MCF 10A (cell line): ENCODE measurements around the gene OSBP2. TPM values are rescaled to one million over a fixed set of nuclear protein-coding genes. Genes with fewer than 3 reads are reported as not detected.

Source experiments
- BruUV-seq: library from RNA; stranded (reverse); fragments of 400-500 nt; replicated peaks from 2 replicates; lab custom pipeline; 2021; lab: Mats Ljungman, UMichigan
- CTCF ChIA-PET: fragments of 300-600 bp; sonication (Branson Sonifier 250); formaldehyde crosslinking; extraction: SDS; loops from one replicate; lab custom pipeline; 2021; ENCODE audit warnings: antibody characterized with exemption, inconsistent platforms; lab: Yijun Ruan, JAX
- POLR2A ChIA-PET: fragments of 300-600, 350-650 bp; sonication (Branson Sonifier 250); formaldehyde crosslinking; extraction: SDS; loops from one replicate; lab custom pipeline; 2020; ENCODE audit warnings: antibody characterized with exemption, inconsistent platforms; lab: Yijun Ruan, JAX
- DNase-seq: peaks from one replicate; pipeline ENCODE4 v3.0.0-alpha.2; 2018; ENCODE audit not compliant: unreplicated experiment
- H3K27ac Mint-ChIP-seq: one replicate; pipeline ENCODE4 v1.8.0; 2022; ENCODE audit warnings: mild to moderate bottlenecking, low read depth, mixed read lengths; ENCODE audit not compliant: unreplicated experiment
- H3K27me3 Mint-ChIP-seq: one replicate; pipeline ENCODE4 v1.8.0; 2022; ENCODE audit warnings: mixed read lengths; ENCODE audit not compliant: insufficient read depth, unreplicated experiment
- H3K36me3 Mint-ChIP-seq: one replicate; pipeline ENCODE4 v1.8.0; 2022; ENCODE audit warnings: mild to moderate bottlenecking, moderate library complexity, mixed read lengths; ENCODE audit not compliant: insufficient read depth, unreplicated experiment
- H3K4me1 Mint-ChIP-seq: one replicate; pipeline ENCODE4 v1.8.0; 2022; ENCODE audit warnings: mixed read lengths; ENCODE audit not compliant: insufficient read depth, unreplicated experiment
- H3K4me3 Mint-ChIP-seq: one replicate; pipeline ENCODE4 v1.8.0; 2022; ENCODE audit warnings: mild to moderate bottlenecking, moderate library complexity, mixed read lengths; ENCODE audit not compliant: unreplicated experiment
- H3K9me3 Mint-ChIP-seq: one replicate; pipeline ENCODE4 v1.8.0; 2022; ENCODE audit warnings: mixed read lengths; ENCODE audit not compliant: unreplicated experiment
- CTCF ChIP-seq: fragments of 200-600 bp; IDR thresholded peaks from one replicate; pipeline ENCODE4 v1.8.0; 2022; ENCODE audit warnings: antibody characterized with exemption, mild to moderate bottlenecking; ENCODE audit not compliant: unreplicated experiment
- intact Hi-C: fragments of 100-400 bp; cut with micrococcal nuclease; formaldehyde crosslinking; loops from 2 replicates; pipeline ENCODE4 v1.14.1; 2022
- total RNA-seq: library from RNA; stranded (reverse); gene quantifications from 2 replicates; pipeline ENCODE4 v1.2.3, GENCODE V29; 2022

The OSBP2 gene
- total RNA-seq, 1 experiment from 2014 or later, result 276 TPM

GRCh38 chr22:30830907-30831306 is 136.2 kb downstream of the OSBP2 start:
- peak; percentile 99 for DNase-seq
- H3K27me3 Mint-ChIP-seq, result no peaks in the 10 kb centered on the region
- H3K4me3 Mint-ChIP-seq, result peak overlapping the region; percentile 67
- ChIA-PET CTCF (interaction anchor here (0.8 kb wide), 1 partner anchor 11 kb away, joined by 3 read pairs; no protein-coding TSS in a partner anchor), POLR2A (interaction anchor here (0.7 to 3.3 kb wide), 7 partner anchors 10 to 420 kb away, joined by 3 to 42 read pairs (median 7); no protein-coding TSS in a partner anchor)
- no TSS peak for BruUV-seq
- H3K27ac Mint-ChIP-seq, result peak overlapping the region; percentile 98
- peaks cover 60% of the 10 kb centered on the region for H3K4me1 Mint-ChIP-seq
- intact Hi-C loops, result loop anchor here (1.0 to 2.0 kb wide), 3 partner anchors 10 to 60 kb away; no protein-coding TSS in a partner anchor
- no peak for TF ChIP-seq CTCF
- peaks cover 16% of the 10 kb centered on the region for H3K36me3 Mint-ChIP-seq
- H3K9me3 Mint-ChIP-seq, result no peaks in the 10 kb centered on the region

GRCh38 chr22:30832407-30832987 is 137.8 kb downstream of the OSBP2 start:
- peaks cover 18% of the 10 kb centered on the region for H3K36me3 Mint-ChIP-seq
- H3K4me1 Mint-ChIP-seq, result peaks cover 57% of the 10 kb centered on the region
- DNase-seq, result no peak
- no peaks in the 10 kb centered on the region for H3K27me3 Mint-ChIP-seq
- no peak for TF ChIP-seq CTCF
- peak overlapping the region; percentile 98 for H3K27ac Mint-ChIP-seq
- no TSS peak for BruUV-seq
- no peaks in the 10 kb centered on the region for H3K9me3 Mint-ChIP-seq
- no peak overlapping the region for H3K4me3 Mint-ChIP-seq
- ChIA-PET CTCF (interaction anchor here (0.7 to 1.2 kb wide), 4 partner anchors 8 to 87 kb away, joined by 3 to 7 read pairs (median 4); no protein-coding TSS in a partner anchor), POLR2A (interaction anchor here (0.6 to 3.3 kb wide), 6 partner anchors 9 to 252 kb away, joined by 3 to 42 read pairs (median 8); no protein-coding TSS in a partner anchor)
- intact Hi-C loops, result no loop called here

GRCh38 chr22:30833322-30833721 is 138.6 kb downstream of the OSBP2 start:
- CTCF ChIA-PET, result interaction anchor here (1.2 kb wide), 1 partner anchor 31 kb away, joined by 3 read pairs; no protein-coding TSS in a partner anchor
- POLR2A ChIA-PET, result interaction anchor here (0.8 to 3.3 kb wide), 3 partner anchors 8 to 30 kb away, joined by 3 to 42 read pairs (median 19); no protein-coding TSS in a partner anchor

More at GRCh38 chr22:30833322-30833721, 138.6 kb downstream of the OSBP2 start:
- H3K4me3 Mint-ChIP-seq, result no peak overlapping the region
- peaks cover 57% of the 10 kb centered on the region for H3K4me1 Mint-ChIP-seq
- BruUV-seq, result no TSS peak
- peaks cover 18% of the 10 kb centered on the region for H3K36me3 Mint-ChIP-seq
- TF ChIP-seq CTCF, result no peak
- H3K27ac Mint-ChIP-seq, result peak overlapping the region; percentile 98
- intact Hi-C loops, result no loop called here
- no peaks in the 10 kb centered on the region for H3K27me3 Mint-ChIP-seq
- no peaks in the 10 kb centered on the region for H3K9me3 Mint-ChIP-seq
- DNase-seq, result no peak
